ENCODE data around the gene SCAMP4.
A peak's percentile ranks its signal among the peaks of the same experiment; 100 is the strongest.

SCAMP4 gene, protein sequence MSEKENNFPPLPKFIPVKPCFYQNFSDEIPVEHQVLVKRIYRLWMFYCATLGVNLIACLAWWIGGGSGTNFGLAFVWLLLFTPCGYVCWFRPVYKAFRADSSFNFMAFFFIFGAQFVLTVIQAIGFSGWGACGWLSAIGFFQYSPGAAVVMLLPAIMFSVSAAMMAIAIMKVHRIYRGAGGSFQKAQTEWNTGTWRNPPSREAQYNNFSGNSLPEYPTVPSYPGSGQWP

DNA sequence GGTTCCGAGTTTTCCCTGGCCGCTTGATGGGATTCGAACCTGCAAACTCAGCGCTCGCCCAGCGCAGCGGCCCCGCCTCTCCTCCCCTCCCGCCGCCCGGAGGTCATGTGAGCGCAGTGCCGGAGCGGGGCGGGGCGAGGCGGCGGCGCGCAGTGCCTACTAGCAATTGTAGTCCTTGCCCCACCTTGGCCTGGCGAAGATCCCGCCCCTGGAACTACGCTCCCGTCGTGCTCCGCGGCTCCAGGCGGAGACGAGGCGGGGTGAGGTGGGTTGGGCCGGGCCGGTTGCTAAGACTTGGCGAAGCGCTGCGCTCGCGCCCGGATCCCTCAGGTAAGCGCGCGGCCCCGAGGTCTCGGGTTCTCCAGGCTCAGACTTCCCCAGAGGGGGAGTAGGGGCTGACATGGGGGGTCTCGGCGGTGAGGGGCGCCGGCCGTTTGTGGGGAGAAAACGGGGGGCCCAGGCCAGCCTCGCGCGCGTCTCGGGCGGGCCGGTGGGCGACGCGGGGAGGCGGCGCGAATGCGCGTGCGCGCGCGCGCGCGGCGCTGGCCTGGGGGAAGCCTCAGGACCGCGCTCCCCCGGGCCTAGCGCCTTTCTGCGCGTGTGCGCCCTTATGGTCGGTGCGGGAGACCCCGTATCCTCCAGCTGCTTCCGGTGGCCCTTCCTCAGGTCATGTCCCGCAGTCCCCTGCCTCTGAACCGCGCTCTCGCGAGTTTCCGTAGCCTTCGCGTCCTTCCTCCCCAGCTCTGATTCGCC, at the start of gene SCAMP4, which contains the start of gene ADAT3:
Gene SCAMP4, plus strand, starts transcription at position 290 of the 753 bp plus-strand sequence. CDS start 9,621 bp downstream, outside the sequence.
Gene ADAT3, plus strand, starts transcription at position 290 of the 753 bp plus-strand sequence. CDS start 6,649 bp downstream, outside the sequence.
- peak; percentile 99 for DNase-seq

DNA sequence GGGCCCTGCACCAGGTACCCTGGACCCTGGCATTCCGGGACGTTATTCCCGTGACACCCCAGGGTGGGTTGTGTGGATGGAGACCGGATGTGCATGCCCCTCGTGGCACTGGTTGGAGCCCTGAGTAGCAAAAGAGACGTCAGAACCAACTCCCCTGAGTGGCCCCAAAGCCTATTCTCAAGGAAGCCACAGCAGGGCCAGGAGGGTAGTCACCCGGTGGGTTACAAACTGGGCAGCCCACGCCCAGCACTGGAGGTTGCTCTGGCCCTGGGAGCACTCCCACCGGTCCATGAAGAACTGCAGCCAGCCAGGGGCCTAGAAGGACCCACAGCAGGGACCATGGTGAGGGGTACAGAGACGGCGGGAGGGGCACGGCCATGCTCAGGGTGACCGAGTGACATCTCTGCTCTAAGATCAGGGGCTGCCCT, 49.4 kb upstream of the SCAMP4 start:
- peak; percentile 60 for DNase-seq

DNA sequence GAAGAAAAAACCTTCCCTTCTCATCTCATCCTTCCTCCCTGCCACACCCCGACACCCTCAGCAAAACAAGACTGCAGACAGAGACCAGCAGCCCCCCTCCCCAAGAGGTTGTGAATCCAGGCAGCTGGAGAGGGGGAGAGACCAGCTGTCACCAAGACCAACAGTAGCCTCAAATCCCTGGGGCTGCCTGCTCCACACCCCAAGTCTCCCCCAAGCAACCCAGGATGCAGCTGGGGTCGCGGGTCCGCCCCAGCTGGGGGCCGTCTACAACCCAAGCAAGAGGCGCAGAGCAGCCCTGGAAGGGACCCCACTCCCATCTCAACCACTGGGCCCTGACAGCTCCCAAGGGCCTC, 48.9 kb upstream of the SCAMP4 start:
- DNase-seq, result no peak

DNA sequence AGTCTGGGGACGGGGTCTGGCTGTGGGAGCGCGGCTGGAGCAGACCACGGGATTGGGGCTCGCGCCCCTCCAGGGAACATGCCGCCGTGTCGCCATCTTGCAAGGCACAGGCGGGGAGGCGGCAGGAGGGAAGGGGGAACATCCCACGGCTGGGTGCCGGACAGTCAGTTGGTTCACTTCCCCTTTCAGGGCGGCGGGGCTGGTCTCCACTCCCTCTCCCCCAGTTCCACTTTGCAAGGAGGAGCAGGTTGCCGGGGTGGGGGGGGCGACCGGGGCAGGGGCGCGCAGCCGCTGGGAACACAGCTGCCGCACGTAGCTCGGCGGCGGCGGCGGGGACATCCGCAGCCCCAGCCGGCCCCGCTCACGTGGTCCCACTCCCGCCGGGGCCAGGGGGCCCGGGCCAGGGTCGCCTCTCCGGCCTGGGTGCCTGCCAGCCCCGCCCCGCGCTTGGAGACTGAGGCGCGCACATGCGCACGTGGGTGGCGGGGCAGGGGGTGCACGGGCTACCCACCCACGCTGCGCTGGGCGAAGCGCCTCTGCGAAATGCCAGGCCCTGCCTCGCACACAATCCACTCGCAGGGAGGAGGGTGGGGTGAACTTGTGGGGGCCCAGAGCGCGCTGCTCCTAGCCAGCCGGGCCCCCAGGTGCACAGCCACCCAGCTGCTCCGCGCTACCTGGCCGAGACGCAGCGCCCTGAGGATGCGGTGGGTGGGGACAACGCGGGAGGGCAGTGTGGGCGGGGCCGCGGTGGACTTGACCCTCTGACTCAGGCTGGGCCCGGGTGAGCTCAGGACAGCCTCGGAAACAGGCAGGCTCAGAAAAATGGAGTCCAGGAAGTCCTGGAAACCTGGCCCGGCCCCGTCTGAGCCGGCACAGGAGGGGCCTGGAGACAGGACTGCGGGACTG, 48.2 kb upstream of the SCAMP4 start:
- DNase-seq, result peak; percentile 46

DNA sequence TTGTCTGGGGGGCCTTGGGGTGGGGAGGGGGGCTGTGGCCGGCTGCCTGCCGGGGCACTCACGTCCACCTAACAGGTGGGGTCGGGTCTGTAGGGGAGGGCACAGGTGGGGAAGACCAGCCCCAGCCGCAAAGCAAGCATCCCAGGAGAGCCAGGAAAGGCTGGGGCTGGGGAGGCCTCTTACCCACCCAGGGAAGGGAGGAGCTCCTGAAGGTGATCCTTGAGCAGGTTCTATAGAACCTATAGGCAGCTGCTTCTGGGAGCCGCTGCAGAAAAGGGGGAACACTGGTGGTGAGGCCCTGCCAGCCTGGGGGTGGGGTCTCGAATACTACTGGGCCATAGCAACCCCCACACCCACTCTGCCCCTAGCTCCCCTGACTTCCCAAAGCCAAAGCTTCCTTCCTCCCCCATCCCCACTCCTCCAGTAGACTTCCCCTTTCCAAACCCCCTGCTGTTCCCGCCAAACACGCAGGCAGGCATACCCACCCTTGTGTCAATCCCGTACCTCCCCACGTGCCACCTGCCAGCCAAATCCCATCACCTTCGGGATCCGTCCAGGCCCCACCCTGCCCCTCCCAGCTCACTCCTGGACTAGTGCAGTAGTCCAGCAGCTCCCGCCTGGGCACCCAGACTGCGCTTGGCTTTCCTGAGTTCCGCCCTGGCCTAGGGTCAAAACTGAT, 47.4 kb upstream of the SCAMP4 start:
- DNase-seq, result no peak

DNA sequence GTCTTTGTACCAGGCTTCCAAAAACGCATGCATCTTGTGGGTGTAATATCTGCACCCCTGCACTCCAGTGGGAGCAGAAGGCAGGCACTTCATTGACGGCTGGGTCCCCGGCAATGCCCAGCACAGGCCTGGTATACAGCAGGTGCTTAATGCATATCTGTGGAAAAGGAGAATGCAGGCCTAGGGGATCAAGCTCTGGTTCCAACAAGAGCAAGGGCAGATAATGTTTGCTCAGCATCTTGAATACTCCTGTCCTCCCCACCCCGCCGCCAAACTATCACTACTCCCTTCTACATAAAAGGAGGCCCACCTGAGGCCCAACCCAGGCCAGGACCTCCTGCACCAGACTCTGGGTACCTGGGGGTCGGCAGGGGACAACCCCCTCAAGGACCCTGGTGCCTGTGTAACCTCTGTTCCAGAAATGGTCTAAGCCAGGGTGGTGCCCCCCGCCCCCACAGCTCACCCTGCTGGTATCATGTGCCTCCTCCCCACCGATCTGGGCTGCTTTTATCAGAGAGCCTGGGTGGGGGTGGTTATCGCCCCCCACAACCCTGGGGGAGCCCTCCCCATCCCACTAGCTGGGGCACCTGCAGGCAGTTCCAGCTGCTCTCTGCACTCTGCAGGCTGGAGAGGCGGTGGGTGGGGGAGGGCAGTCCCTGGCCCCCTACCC, 46.7 kb upstream of the SCAMP4 start:
- DNase-seq, result no peak

DNA sequence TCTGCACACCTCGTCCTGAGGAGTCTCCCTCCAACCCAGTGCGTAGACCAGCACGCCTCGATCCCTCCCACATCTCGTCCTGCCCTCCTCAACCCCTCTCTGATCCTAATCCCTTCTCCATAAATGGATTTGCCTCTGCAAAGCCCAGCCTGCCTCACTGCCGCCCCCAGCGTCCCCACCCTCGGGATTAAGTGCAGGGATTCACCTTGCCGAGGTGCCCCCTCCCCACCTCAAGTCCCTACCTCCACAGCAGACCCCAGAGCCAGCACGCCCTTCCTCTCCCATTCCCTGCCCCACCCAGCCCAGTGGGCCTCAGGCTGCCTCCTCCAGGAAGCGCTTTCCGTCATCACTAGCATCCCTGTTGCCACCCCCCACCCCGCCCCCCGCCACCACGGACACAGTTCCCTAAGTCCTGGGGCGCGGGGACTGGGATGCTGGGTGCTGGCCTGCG, 45.8 kb upstream of the SCAMP4 start:
- no peak for DNase-seq

DNA sequence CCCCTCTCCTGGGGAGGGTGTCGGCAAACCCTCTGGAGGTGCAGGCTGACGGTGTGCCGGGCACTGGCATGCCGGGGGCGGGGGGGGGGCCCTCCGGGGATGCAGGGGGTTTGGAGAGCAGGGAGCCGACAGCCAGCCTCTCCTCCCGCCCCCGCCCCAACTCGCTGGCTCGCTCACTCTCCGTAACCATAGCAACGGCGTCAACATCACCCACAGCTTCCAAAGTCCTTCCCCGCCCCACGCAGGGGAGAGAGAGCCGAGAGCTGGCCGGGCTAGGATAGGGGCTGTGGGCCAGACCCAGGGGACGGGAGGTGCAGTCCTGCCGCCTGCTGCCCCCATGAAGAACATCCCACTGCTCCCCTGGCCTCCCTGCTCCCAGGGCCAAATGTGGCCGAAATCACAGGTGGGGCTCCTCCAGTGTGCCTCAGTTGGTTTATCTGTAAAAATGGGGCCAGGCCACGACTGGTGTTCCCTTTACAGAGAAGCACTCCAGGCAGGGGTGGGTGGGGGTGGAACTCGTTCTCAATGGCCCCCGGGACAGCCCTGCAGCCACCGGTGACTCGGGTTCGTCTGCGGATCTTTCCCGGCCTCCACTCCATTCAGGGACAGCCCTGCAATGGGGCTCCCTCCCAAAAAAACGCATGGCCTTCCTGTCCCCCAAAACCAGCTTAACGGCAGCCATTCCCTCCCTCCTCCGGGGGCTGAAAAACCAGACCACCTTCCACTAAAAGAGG, 45.0 kb upstream of the SCAMP4 start:
- peak; percentile 61 for DNase-seq

DNA sequence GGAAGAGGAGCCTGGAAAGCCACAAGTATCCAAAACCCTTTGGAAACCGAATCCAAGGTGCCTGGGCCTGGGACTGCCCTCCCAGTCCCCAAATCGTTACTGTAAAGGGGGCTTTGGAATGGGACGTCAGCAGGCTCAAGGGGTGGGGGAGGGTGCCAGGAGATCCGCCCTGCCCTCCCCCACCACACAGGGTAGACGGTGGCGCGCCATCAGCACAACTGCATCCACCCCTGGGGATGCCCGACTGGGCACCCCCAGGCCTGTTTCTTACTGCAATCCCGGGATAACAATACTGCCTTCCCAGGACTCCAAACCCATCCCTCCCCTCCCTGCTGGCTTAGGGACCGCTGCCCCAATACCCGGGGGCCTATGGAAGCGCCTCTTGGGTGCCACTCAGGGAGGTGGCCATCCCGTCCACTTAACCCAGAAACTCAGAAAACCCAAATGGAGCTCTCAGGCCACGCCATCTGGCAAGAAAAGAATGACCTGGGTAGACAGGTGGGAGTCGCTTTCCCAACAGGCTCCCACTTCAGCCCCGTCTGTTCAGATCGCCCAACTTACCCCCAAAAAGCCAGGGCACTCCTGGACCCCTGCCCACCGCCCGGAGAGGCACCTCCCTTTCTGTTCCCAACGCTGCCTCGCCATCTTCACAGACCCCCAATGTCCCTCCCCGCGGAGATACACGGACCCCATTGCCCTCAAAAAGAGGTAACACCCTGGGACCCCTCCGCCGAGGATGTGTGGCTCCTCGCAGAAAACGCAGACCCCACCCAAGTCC, 44.2 kb upstream of the SCAMP4 start:
- no peak for DNase-seq

DNA sequence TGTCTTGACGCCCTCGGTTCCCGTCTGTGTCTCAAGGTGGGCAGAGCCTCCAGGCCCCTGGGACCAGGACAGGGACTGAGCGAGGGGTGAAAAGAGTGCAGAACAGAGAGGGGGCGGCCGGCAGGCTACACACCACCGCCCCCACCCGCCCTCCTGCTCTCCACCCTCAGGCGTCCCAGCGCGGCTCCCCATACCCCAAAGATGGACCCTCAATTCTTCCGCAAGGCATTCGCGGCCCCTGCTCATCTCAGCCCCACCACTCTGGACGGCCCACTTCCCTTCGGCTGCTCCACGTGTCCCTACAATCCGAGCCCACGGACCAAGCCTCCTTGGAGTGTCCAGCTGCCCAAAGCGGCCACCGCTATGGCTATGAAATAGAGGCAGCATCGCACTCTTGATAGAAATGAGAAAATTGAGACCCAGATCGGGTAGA, 43.6 kb upstream of the SCAMP4 start:
- no peak for DNase-seq

DNA sequence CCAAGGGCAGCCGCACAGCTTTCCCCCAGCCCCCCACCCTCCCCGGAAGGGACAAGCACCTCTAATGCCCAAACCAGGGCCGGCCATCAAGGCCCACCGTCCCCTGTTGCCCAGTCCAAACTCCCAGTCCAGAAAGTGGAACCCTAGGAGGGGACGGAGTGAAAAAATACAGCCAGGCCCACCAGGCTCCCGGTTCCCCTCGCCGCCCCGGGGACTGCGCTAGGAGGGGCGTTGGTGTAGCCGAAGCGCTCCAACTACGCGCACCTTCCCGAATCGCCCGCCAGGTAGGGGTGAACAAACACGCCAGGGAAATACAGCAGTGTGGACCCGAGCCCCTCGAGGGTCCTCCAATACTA, 43.2 kb upstream of the SCAMP4 start:
- no peak for DNase-seq

DNA sequence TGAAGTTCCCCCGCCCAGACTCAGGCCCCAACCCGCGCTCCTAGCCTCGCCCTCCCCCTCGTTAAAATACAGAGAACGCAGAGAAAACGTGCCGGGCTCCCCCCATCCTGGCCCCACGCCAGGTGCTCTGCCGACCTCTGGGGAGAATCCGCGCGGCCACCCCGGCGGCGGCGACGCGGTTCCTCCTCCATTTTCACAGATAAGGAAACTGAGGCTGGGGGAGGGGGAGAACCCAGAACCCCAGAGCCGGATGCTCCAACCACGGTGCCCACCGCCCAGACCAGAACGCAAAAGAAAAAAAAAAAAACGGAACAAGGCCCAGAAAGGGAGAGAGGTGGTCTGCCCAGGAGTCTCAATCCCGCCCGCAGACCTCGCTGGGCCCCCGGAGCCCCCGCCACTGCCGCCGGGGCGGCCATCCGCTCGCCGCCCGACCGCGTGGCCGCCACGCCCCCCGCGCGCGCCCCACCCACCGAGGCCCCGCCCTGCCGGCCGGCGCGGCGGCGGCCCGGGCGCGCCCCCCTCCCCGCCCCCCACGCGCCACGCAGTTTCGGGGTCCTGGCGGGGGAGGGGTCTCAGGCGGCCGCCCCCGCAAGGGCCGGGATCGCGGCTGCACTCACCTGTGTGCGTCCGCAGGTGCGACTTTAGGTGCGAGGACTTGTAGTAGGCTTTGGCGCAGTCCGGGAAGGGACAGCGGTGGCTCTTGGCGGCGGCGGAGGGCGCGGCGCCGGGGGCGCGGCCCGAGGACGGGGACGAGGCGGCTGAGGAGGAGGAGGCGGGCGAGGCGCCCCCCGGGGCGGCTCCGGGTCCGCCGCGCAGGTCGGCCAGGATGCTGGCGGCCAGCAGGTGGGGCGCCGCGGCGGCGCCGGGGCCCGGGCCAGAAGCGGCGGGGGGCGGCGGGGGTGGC, 42.5 kb upstream of the SCAMP4 start:
- DNase-seq, result peak; percentile 53

DNA sequence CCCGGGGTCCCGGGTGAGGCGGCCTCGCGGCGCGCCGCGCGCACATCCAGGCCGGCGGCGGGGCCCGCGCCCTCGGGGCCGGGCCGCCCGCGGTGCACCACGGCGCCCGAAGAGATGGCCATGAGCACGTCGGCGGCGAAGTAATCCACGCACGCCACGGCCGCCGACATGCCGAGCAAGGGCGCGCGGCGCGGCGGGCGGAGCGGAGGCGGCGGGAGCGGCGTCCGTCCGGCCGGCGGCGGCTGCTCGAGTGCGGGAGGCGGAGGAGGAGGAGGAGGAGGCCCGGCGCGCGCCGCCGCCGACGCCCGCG, 41.9 kb upstream of the SCAMP4 start, which contains the start of gene KLF16:
Gene KLF16, minus strand, starts transcription at position 252 of the 310 bp plus-strand sequence. Its CDS starts 82 bp downstream, at position 170.
- DNase-seq, result no peak

DNA sequence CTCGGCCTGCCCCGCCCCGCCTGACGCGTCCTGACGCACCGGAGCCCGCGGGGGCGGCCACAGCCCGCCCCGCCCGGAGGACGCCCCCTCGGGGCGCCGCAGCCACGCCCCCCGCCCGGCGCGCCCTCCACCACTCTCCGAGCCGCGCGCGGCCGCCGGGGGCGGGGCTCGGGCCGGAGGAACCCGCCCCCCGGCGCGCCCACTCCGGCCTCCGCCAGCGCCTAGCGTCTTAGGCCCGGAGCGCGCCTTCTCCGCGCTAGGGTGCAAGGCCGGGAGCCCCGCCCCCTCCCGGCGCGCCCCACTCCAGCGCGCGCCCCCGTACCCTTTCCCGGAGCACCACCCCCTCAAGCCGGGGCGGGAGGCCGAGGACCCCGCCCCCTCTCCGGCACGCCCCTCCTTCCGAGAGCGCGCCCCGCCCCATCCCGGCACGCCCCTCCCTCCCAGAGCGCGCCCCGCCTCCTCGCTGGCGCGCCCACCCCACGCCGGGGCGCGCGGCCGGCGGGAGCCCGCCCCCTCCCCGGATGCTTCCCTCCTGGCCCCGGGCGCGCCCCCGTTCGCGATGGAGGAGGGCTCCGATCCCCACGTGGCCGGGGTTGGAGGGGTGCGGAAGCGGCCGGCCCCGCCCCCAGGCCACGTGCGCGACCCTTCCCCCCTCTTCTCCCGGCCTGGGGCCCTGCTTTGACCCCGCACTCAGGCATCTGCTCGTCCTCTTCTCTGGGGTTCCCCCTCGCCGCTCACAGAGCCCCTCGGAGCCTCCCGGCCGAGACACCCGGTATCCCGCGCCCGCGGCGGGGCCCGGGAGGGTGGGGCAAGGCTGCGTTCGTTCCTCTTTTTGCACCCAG, 41.3 kb upstream of the SCAMP4 start:
- DNase-seq, result peak; percentile 93

DNA sequence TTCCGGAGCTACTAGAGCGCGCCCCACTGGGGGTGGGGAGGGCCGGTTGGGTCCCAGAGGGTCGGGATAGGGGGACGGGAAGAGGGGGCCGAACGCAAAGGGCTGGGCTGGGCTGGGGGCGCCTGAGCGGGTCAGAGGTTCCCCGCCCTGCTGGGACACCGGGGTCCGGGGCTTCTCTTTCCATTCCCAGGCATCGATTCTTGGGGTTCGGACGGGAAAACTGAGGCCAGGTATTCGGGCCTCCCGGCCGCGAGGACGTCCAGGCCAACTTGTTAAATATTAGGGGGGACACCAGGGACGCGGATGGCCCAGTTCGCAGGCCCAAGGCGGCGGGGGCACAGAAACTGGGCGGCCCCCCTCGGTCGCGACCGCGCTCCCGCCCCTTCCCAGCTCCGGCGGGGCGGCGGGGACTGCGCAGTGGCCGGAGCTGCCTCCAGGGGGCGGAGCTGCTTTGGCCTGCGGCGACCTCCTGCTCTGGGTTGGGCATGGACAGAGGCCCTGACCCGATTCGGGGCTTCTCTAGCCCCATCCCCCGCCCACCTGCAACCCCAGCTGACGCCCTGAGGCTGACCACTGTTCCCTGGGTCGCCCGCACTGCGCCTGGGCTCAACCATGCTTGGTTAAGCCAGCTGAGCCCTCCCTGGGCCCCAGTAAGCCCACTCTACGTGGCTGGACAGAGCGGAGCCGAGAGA, 40.6 kb upstream of the SCAMP4 start:
- peak; percentile 58 for DNase-seq

DNA sequence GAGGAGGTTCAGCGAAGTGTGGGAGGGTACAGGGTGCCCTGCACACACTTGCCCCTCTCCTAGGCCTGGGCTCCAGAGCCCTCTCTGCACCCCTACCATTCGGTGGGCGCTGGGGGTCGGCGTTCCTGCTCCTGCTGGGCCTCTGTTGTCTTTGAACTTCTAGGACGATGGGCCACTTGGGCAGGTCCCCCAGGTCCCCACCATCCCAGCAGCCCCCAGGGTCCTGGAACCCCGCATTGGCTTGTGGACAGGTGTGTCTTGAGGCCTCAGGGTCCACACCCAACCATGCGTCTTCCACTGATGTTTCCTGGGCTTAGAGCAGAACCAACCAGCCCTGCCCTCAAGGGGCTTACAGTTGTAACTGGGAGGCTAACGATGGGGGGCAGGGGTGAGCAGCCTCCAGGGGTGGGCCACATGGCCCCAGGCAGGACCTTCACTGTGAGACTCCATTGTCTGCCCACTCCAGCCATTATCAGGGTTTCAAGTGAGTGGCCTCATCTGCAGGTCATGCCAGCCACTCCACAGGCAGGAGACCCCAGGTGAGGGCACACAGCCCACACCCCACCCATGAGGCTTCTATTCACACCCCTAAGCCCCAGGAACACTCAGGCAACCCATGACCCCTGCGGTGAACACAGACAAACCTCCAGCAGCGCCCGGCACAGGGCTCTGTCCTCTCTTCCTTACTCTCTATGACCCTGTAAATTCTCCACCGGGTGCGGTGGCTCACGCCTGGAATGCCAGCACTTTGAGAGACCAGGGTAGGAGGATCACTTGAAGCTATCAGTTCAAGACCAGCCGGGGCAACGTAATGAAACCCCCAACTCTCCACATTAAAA, 39.8 kb upstream of the SCAMP4 start:
- no peak for DNase-seq

Measured in stimulated activated CD4-positive, alpha-beta T cell treated with anti-CD3 and anti-CD28 coated beads, Interleukin-1b, Interleukin-23, amount 100 ng/mL, for 48 hours (primary cell).